HPDE6-E6E7 (cell line): ENCODE data around the gene DCUN1D4.
A peak's percentile ranks its signal among the peaks of the same experiment; 100 is the strongest.

Experiments used
- DNase-seq: peaks from one replicate; pipeline ENCODE4 v3.0.0; 2011; ENCODE audit warnings: missing footprints; ENCODE audit errors: extremely low spot score

DCUN1D4 gene

GRCh38 chr4:51842554-51843308, at the start of gene DCUN1D4:
DCUN1D4 (plus strand) TSS chr4:51843153; CDS start chr4:51843243, 90 bp downstream.
- DNase-seq: peak; percentile 100

GRCh38 chr4:51820443-51821234, 22.3 kb upstream of the DCUN1D4 start:
- no peak for DNase-seq

GRCh38 chr4:51825341-51825740, 17.6 kb upstream of the DCUN1D4 start:
- no peak for DNase-seq

- no peak for DNase-seq
Measured at GRCh38 chr4:51830156-51830720, 12.7 kb upstream of the DCUN1D4 start.

- peak; percentile 23 for DNase-seq
Measured at GRCh38 chr4:51831133-51831532, 11.8 kb upstream of the DCUN1D4 start.

- no peak for DNase-seq
Measured at GRCh38 chr4:51833236-51833635, 9.7 kb upstream of the DCUN1D4 start.

GRCh38 chr4:51835079-51835478, 7.9 kb upstream of the DCUN1D4 start:
- DNase-seq: no peak

GRCh38 chr4:51835855-51836254, 7.1 kb upstream of the DCUN1D4 start:
- DNase-seq: no peak

- no peak for DNase-seq
Measured at GRCh38 chr4:51836549-51836948, 6.4 kb upstream of the DCUN1D4 start.

- DNase-seq: no peak
Measured at GRCh38 chr4:51840781-51841180, 2.2 kb upstream of the DCUN1D4 start.

GRCh38 chr4:51842167-51842553, 793 bp upstream of the DCUN1D4 start:
- DNase-seq: no peak

- peak; percentile 49 for DNase-seq
Measured at GRCh38 chr4:51843309-51844152, 578 bp downstream of the DCUN1D4 start.

- peak; percentile 84 for DNase-seq
Measured at GRCh38 chr4:51844153-51845054, 1.5 kb downstream of the DCUN1D4 start.

- DNase-seq: no peak
Measured at GRCh38 chr4:51845055-51845426, 2.1 kb downstream of the DCUN1D4 start.

GRCh38 chr4:51845711-51846110, 2.8 kb downstream of the DCUN1D4 start:
- DNase-seq: no peak

GRCh38 chr4:51849430-51849829, 6.5 kb downstream of the DCUN1D4 start:
- no peak for DNase-seq

- no peak for DNase-seq
Measured at GRCh38 chr4:51850294-51850693, 7.3 kb downstream of the DCUN1D4 start.

- DNase-seq: no peak
Measured at GRCh38 chr4:51851090-51851936, 8.4 kb downstream of the DCUN1D4 start.

- DNase-seq: no peak
Measured at GRCh38 chr4:51851937-51852290, 9.0 kb downstream of the DCUN1D4 start.
